HEK293 (cell line): ENCODE results near the gene POLR2L.

Experiments
- CTCF ChIA-PET: fragments of 350-600 bp; formaldehyde crosslinking; extraction: SDS; loops from one replicate; lab custom pipeline; 2021; ENCODE audit warnings: antibody characterized with exemption; lab: Yijun Ruan, JAX
- POLR2A ChIA-PET: fragments of 300-600 bp; formaldehyde crosslinking; extraction: SDS; loops from one replicate; lab custom pipeline; 2020; ENCODE audit warnings: antibody characterized with exemption, inconsistent platforms; lab: Yijun Ruan, JAX
- H3K27ac ChIP-seq: fragments of 200-500 bp; sonication (Bioruptor generic); 2 replicates; pipeline ENCODE4 v1.5.1; 2014; ENCODE audit warnings: low read depth, low read length, control low read depth, inconsistent platforms; ENCODE audit errors: extremely low read depth
- H3K36me3 ChIP-seq, 2 experiments: fragments of 200-500 bp in 1 of 2; sonication (Bioruptor generic) in 1 of 2; 1 replicate in 1 of 2; 2 replicates in 1 of 2; pipeline ENCODE4 v1.5.1; 2014 to 2017; ENCODE audit warnings: inconsistent platforms in 2 of 2, low read length in 2 of 2; ENCODE audit not compliant: control insufficient read depth in 2 of 2, insufficient read depth in 1 of 2
- H3K4me1 ChIP-seq: fragments of 200-500 bp; sonication (Bioruptor generic); 2 replicates; pipeline ENCODE4 v1.5.1; 2014; ENCODE audit warnings: mild to moderate bottlenecking, low read length, inconsistent platforms; ENCODE audit not compliant: control insufficient read depth, insufficient read depth
- H3K4me3 ChIP-seq: 2 replicates; pipeline ENCODE4 v1.5.1; 2011; ENCODE audit warnings: low read depth, mild to moderate bottlenecking, control low read depth, low read length, moderate library complexity
- H3K9me3 ChIP-seq: fragments of 200-500 bp; sonication (Bioruptor generic); 2 replicates; pipeline ENCODE4 v1.5.1; 2014; ENCODE audit warnings: low read depth, low read length, inconsistent platforms; ENCODE audit not compliant: control insufficient read depth, insufficient read depth
- BCL11A ChIP-seq: fragments of 450-650 bp; formaldehyde crosslinking; IDR thresholded peaks from 2 replicates; pipeline ENCODE4 v1.5.1; 2016; ENCODE audit warnings: low read depth, missing biosample characterization, missing genetic modification characterization
- EGR2 ChIP-seq: fragments of 450-650 bp; formaldehyde crosslinking; IDR thresholded peaks from 2 replicates; pipeline ENCODE4 v1.5.1; 2016; ENCODE audit warnings: low read depth, missing biosample characterization, missing genetic modification characterization
- GFI1B ChIP-seq: fragments of 450-650 bp; formaldehyde crosslinking; IDR thresholded peaks from 2 replicates; pipeline ENCODE4 v1.5.1; 2016; ENCODE audit warnings: missing biosample characterization, missing genetic modification characterization
- GLI4 ChIP-seq: fragments of 450-650 bp; formaldehyde crosslinking; IDR thresholded peaks from 2 replicates; pipeline ENCODE4 v1.5.1; 2016; ENCODE audit warnings: missing biosample characterization, missing genetic modification characterization
- RBAK ChIP-seq: fragments of 450-650 bp; formaldehyde crosslinking; IDR thresholded peaks from 2 replicates; pipeline ENCODE4 v1.5.1; 2016; ENCODE audit warnings: missing biosample characterization, missing genetic modification characterization
- REST ChIP-seq: fragments of 450-650 bp; formaldehyde crosslinking; IDR thresholded peaks from 2 replicates; pipeline ENCODE4 v1.5.1; 2016; ENCODE audit warnings: missing biosample characterization, missing genetic modification characterization
- ZBTB10 ChIP-seq: fragments of 450-650 bp; formaldehyde crosslinking; IDR thresholded peaks from 2 replicates; pipeline ENCODE4 v1.5.1; 2016; ENCODE audit warnings: missing biosample characterization, missing genetic modification characterization
- ZFHX2 ChIP-seq: fragments of 450-650 bp; formaldehyde crosslinking; conservative IDR thresholded peaks from 2 replicates; pipeline ENCODE4 v1.5.1; 2016; ENCODE audit warnings: missing biosample characterization, missing genetic modification characterization
- ZNF112 ChIP-seq: fragments of 450-650 bp; formaldehyde crosslinking; IDR thresholded peaks from 2 replicates; pipeline ENCODE4 v1.5.0; 2017; ENCODE audit warnings: missing biosample characterization, missing genetic modification characterization
- ZNF174 ChIP-seq: fragments of 450-650 bp; formaldehyde crosslinking; IDR thresholded peaks from 2 replicates; pipeline ENCODE4 v1.5.0; 2017; ENCODE audit warnings: missing biosample characterization, mild to moderate bottlenecking, missing genetic modification characterization
- ZNF221 ChIP-seq: fragments of 450-650 bp; formaldehyde crosslinking; IDR thresholded peaks from 2 replicates; pipeline ENCODE4 v1.5.1; 2017; ENCODE audit warnings: missing biosample characterization, missing genetic modification characterization, borderline replicate concordance
- ZNF404 ChIP-seq: fragments of 450-650 bp; formaldehyde crosslinking; IDR thresholded peaks from 2 replicates; pipeline ENCODE4 v1.5.1; 2017; ENCODE audit warnings: missing biosample characterization, missing genetic modification characterization
- ZNF433 ChIP-seq: fragments of 450-650 bp; formaldehyde crosslinking; IDR thresholded peaks from 2 replicates; pipeline ENCODE4 v1.5.1; 2016; ENCODE audit warnings: missing biosample characterization, missing genetic modification characterization, low read depth
- ZNF488 ChIP-seq: fragments of 450-650 bp; formaldehyde crosslinking; IDR thresholded peaks from 2 replicates; pipeline ENCODE4 v1.5.1; 2016; ENCODE audit warnings: missing biosample characterization, missing genetic modification characterization
- ZNF624 ChIP-seq: fragments of 450-650 bp; formaldehyde crosslinking; IDR thresholded peaks from 2 replicates; pipeline ENCODE4 v1.5.1; 2017; ENCODE audit warnings: missing biosample characterization, missing genetic modification characterization
- ZNF658 ChIP-seq: fragments of 450-650 bp; formaldehyde crosslinking; IDR thresholded peaks from 2 replicates; pipeline ENCODE4; 2016; ENCODE audit warnings: missing biosample characterization, missing genetic modification characterization
- ZNF704 ChIP-seq: fragments of 450-650 bp; formaldehyde crosslinking; IDR thresholded peaks from 2 replicates; pipeline ENCODE4 v1.5.1; 2016; ENCODE audit warnings: missing biosample characterization, missing genetic modification characterization
- TF ChIP-seq, protein P1 (sequence below): fragments of 450-650 bp; formaldehyde crosslinking; IDR thresholded peaks from 2 replicates; pipeline ENCODE4 v1.5.1; 2017; ENCODE audit warnings: missing biosample characterization, missing genetic modification characterization
- TF ChIP-seq, protein P2 (sequence below): fragments of 450-650 bp; formaldehyde crosslinking; IDR thresholded peaks from 2 replicates; pipeline ENCODE4 v1.5.1; 2016; ENCODE audit warnings: missing biosample characterization, missing genetic modification characterization, borderline replicate concordance

Gene POLR2L

GRCh38 chr11:858053-858761, 15.9 kb upstream of the POLR2L start:
- POLR2A ChIA-PET: no interaction called here
- H3K4me3 ChIP-seq: no peak overlapping the region
- CTCF ChIA-PET: interaction anchor here (0.5 to 2.5 kb wide), 4 partner anchors 10 to 193 kb away, joined by 3 to 10 read pairs (median 6); no protein-coding TSS in a partner anchor
- TF ChIP-seq ZNF704 (tag by site-specific recombination): no peak
- TF ChIP-seq ZNF174 (tag by site-specific recombination): no peak
- TF ChIP-seq, protein P1, sequence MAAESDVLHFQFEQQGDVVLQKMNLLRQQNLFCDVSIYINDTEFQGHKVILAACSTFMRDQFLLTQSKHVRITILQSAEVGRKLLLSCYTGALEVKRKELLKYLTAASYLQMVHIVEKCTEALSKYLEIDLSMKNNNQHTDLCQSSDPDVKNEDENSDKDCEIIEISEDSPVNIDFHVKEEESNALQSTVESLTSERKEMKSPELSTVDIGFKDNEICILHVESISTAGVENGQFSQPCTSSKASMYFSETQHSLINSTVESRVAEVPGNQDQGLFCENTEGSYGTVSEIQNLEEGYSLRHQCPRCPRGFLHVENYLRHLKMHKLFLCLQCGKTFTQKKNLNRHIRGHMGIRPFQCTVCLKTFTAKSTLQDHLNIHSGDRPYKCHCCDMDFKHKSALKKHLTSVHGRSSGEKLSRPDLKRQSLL: peak; percentile 45; the same call in 1 of the 2 replicates
- no peak for TF ChIP-seq RBAK
- peak; percentile 57 for TF ChIP-seq ZFHX2 (tag by site-specific recombination)
- TF ChIP-seq REST (tag by site-specific recombination): peak; percentile 90
- no peak for TF ChIP-seq ZNF624 (tag by site-specific recombination)
- no peak for TF ChIP-seq ZNF488 (tag by site-specific recombination)
- TF ChIP-seq ZNF221: no peak
- TF ChIP-seq, protein P2, sequence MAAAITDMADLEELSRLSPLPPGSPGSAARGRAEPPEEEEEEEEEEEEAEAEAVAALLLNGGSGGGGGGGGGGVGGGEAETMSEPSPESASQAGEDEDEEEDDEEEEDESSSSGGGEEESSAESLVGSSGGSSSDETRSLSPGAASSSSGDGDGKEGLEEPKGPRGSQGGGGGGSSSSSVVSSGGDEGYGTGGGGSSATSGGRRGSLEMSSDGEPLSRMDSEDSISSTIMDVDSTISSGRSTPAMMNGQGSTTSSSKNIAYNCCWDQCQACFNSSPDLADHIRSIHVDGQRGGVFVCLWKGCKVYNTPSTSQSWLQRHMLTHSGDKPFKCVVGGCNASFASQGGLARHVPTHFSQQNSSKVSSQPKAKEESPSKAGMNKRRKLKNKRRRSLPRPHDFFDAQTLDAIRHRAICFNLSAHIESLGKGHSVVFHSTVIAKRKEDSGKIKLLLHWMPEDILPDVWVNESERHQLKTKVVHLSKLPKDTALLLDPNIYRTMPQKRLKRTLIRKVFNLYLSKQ (tag by site-specific recombination): no peak
- TF ChIP-seq ZNF404 (tag by site-specific recombination): no peak
- TF ChIP-seq ZNF433 (tag by site-specific recombination): no peak
- TF ChIP-seq GFI1B (tag by site-specific recombination): no peak
- TF ChIP-seq ZNF112 (tag by site-specific recombination): no peak
- TF ChIP-seq BCL11A (tag by site-specific recombination): no peak
- TF ChIP-seq EGR2 (tag by site-specific recombination): peak; percentile 20; the same call in 1 of the 2 replicates
- TF ChIP-seq ZBTB10 (tag by site-specific recombination): peak; percentile 96
- TF ChIP-seq ZNF658: no peak
- TF ChIP-seq GLI4: no peak
- H3K27ac ChIP-seq: no peak overlapping the region
- H3K9me3 ChIP-seq: no peaks in the 10 kb centered on the region
- no peaks in the 10 kb centered on the region for H3K36me3 ChIP-seq
- H3K4me1 ChIP-seq: no peaks in the 10 kb centered on the region
